ENCODE data around the gene NFIL3.

DNA sequence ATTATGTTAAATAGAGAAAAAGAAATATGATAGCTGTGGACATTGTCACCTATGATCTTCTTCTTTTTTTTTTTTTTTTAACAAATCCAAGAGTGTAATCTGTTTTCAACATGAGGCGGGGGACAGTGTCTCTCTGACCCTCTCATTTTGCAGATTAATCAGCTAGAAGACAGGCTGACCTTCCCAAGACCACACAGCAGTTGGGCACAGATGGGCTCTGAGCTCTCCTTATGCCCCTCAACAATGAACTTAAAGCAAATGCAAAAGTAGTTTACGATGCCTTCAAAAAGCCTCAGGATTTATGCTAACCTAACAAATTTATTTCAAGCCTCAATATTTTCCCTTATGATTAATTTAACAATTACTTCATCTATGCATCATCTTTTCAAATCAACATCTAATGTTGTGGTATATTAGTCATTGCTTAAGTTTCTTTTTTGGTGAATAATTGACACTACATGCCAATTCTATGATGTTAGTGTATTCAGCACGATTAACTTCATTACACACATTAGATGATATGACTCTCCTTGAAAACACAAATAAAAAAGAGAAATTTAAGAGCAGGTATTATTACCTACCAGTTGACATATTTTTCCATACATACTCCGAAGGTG is 7.4 kb downstream of the NFIL3 start:
- TF ChIP-seq, protein P1, sequence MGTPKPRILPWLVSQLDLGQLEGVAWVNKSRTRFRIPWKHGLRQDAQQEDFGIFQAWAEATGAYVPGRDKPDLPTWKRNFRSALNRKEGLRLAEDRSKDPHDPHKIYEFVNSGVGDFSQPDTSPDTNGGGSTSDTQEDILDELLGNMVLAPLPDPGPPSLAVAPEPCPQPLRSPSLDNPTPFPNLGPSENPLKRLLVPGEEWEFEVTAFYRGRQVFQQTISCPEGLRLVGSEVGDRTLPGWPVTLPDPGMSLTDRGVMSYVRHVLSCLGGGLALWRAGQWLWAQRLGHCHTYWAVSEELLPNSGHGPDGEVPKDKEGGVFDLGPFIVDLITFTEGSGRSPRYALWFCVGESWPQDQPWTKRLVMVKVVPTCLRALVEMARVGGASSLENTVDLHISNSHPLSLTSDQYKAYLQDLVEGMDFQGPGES (IDR thresholded peaks at IDR 0.05; ENCODE audit: low read depth, low read length), result no peak
- no peak for TF ChIP-seq CHD2 (IDR thresholded peaks at IDR 0.05; ENCODE audit: low read length, partially characterized antibody)
- TF ChIP-seq, protein P2, sequence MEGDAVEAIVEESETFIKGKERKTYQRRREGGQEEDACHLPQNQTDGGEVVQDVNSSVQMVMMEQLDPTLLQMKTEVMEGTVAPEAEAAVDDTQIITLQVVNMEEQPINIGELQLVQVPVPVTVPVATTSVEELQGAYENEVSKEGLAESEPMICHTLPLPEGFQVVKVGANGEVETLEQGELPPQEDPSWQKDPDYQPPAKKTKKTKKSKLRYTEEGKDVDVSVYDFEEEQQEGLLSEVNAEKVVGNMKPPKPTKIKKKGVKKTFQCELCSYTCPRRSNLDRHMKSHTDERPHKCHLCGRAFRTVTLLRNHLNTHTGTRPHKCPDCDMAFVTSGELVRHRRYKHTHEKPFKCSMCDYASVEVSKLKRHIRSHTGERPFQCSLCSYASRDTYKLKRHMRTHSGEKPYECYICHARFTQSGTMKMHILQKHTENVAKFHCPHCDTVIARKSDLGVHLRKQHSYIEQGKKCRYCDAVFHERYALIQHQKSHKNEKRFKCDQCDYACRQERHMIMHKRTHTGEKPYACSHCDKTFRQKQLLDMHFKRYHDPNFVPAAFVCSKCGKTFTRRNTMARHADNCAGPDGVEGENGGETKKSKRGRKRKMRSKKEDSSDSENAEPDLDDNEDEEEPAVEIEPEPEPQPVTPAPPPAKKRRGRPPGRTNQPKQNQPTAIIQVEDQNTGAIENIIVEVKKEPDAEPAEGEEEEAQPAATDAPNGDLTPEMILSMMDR (IDR thresholded peaks at IDR 0.05), result no peak
- no peak for TF ChIP-seq RAD21 (IDR thresholded peaks at IDR 0.05; ENCODE audit: low read length)
- TF ChIP-seq POLR2AphosphoS5 (IDR thresholded peaks at IDR 0.05; ENCODE audit: low read depth, low read length), result no peak
- TF ChIP-seq, protein P3, sequence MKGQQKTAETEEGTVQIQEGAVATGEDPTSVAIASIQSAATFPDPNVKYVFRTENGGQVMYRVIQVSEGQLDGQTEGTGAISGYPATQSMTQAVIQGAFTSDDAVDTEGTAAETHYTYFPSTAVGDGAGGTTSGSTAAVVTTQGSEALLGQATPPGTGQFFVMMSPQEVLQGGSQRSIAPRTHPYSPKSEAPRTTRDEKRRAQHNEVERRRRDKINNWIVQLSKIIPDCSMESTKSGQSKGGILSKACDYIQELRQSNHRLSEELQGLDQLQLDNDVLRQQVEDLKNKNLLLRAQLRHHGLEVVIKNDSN (IDR thresholded peaks at IDR 0.05; ENCODE audit: borderline replicate concordance, low read depth), result no peak
- TF ChIP-seq, protein P4, sequence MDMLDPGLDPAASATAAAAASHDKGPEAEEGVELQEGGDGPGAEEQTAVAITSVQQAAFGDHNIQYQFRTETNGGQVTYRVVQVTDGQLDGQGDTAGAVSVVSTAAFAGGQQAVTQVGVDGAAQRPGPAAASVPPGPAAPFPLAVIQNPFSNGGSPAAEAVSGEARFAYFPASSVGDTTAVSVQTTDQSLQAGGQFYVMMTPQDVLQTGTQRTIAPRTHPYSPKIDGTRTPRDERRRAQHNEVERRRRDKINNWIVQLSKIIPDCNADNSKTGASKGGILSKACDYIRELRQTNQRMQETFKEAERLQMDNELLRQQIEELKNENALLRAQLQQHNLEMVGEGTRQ (IDR thresholded peaks at IDR 0.05; ENCODE audit: borderline replicate concordance, low read depth, low read length), result no peak
- no peak for TF ChIP-seq EP300 (IDR thresholded peaks at IDR 0.05; ENCODE audit: borderline replicate concordance in 1 of 2, low read depth in 1 of 2, low read length in 1 of 2)
- TF ChIP-seq YY1 (IDR thresholded peaks at IDR 0.05; ENCODE audit: low read depth), result no peak
- no peak for TF ChIP-seq SMC3 (IDR thresholded peaks at IDR 0.05; ENCODE audit: low read depth, low read length)
- TF ChIP-seq, protein P5, sequence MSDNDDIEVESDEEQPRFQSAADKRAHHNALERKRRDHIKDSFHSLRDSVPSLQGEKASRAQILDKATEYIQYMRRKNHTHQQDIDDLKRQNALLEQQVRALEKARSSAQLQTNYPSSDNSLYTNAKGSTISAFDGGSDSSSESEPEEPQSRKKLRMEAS (IDR thresholded peaks at IDR 0.05; ENCODE audit: low read depth), result no peak
- no peak for TF ChIP-seq EZH2phosphoT487 (IDR thresholded peaks at IDR 0.05; ENCODE audit: borderline replicate concordance, low read depth)
- no peak for TF ChIP-seq RXRA (IDR thresholded peaks at IDR 0.05; ENCODE audit: borderline replicate concordance, low read depth)
- TF ChIP-seq JUND (IDR thresholded peaks at IDR 0.05), result peak; percentile 6; the same call in 1 of the 2 replicates

Data from SK-N-SH (cell line).